Measurements from ENCODE around the gene TMEM164. TPM values are rescaled to one million over a fixed set of nuclear protein-coding genes. Genes with fewer than 3 reads are reported as not detected.

Gene TMEM164
- total RNA-seq, 1 donor from 2014 or later: 14.2 TPM

DNA sequence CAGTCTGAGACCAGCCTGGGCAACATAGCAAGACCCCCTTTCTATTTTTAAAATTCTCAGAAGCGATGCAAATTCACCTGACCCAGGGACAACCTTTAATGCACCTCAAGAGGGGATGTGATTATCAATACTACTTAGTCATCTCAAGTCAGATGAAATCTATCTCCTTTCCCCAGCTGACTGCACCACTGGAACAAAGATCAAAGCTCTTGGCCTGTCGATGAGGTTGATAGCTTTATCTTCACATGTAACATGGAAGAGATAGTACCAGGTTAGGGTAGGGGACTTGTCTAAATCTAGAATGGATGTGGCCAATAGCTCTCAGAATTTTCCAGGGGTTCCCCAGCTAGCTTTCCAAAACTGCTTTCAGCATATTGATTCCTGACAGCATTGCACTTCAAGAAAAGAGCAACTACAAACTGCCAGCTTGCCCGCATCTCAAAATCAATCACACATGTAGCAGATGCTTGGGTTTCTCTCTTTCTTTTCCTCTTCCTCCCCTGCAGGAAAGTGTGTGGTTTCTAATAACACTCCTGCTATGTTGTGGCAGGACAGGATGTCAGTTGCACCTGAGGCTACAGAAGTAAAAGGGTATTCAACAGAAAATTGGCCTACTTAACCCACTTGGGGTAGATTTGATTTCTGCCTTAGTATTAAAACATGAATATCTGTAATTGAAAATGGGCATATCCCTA, 12.2 kb upstream of the TMEM164 start:
- H3K36me3 ChIP-seq (ENCODE audit: control insufficient read depth, insufficient read depth, low read length): no peaks in the 10 kb centered on the region
- TF ChIP-seq, protein P1, sequence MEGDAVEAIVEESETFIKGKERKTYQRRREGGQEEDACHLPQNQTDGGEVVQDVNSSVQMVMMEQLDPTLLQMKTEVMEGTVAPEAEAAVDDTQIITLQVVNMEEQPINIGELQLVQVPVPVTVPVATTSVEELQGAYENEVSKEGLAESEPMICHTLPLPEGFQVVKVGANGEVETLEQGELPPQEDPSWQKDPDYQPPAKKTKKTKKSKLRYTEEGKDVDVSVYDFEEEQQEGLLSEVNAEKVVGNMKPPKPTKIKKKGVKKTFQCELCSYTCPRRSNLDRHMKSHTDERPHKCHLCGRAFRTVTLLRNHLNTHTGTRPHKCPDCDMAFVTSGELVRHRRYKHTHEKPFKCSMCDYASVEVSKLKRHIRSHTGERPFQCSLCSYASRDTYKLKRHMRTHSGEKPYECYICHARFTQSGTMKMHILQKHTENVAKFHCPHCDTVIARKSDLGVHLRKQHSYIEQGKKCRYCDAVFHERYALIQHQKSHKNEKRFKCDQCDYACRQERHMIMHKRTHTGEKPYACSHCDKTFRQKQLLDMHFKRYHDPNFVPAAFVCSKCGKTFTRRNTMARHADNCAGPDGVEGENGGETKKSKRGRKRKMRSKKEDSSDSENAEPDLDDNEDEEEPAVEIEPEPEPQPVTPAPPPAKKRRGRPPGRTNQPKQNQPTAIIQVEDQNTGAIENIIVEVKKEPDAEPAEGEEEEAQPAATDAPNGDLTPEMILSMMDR (IDR thresholded peaks at IDR 0.05; ENCODE audit: insufficient read depth, low read length, poor library complexity, severe bottlenecking): no peak
- DNase-seq (ENCODE audit: low read depth): no peak
- no peaks in the 10 kb centered on the region for H3K27me3 ChIP-seq (ENCODE audit: control insufficient read depth, insufficient read depth, low read length)
- H3K4me3 ChIP-seq (ENCODE audit: low read depth, low read length): no peak overlapping the region

DNA sequence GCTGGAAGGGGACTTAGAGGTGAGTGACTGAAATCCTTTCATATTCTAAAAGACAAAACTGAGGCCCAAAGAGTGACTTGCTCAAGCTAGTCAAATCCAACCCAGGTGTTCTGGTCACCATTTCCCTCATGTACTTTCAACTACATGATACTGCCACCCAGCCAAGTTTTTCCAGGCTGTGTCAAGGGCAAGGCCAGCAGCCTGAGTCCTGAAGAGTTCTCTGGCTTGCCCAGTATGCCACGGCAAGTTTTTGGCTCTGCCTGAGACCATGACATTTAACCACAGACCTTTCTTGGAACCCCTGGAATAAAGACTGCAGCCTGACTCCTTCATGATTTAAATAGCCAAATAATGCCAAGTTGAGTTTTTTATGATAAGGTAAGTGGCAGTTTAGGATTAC, 10.7 kb upstream of the TMEM164 start:
- TF ChIP-seq, protein P1 (IDR thresholded peaks at IDR 0.05; ENCODE audit: insufficient read depth, low read length, poor library complexity, severe bottlenecking): no peak
- Histone ChIP-seq H3K36me3 (ENCODE audit: control insufficient read depth, insufficient read depth, low read length) (no peaks in the 10 kb centered on the region), H3K27me3 (ENCODE audit: control insufficient read depth, insufficient read depth, low read length) (no peaks in the 10 kb centered on the region), H3K4me3 (ENCODE audit: low read depth, low read length) (no peak overlapping the region)
- no peak for DNase-seq (ENCODE audit: low read depth)

GRCh38 chrX:109995155-109995554, 7.8 kb upstream of the TMEM164 start:
- DNase-seq (ENCODE audit: low read depth): no peak
- Histone ChIP-seq H3K36me3 (ENCODE audit: control insufficient read depth, insufficient read depth, low read length) (no peaks in the 10 kb centered on the region), H3K4me3 (ENCODE audit: low read depth, low read length) (no peak overlapping the region), H3K27me3 (ENCODE audit: control insufficient read depth, insufficient read depth, low read length) (no peaks in the 10 kb centered on the region)
- TF ChIP-seq, protein P1 (IDR thresholded peaks at IDR 0.05; ENCODE audit: insufficient read depth, low read length, poor library complexity, severe bottlenecking): no peak

- H3K27me3 ChIP-seq (ENCODE audit: control insufficient read depth, insufficient read depth, low read length): no peaks in the 10 kb centered on the region
- H3K4me3 ChIP-seq (ENCODE audit: low read depth, low read length): no peak overlapping the region
- H3K36me3 ChIP-seq (ENCODE audit: control insufficient read depth, insufficient read depth, low read length): no peaks in the 10 kb centered on the region
- TF ChIP-seq, protein P1 (IDR thresholded peaks at IDR 0.05; ENCODE audit: insufficient read depth, low read length, poor library complexity, severe bottlenecking): no peak
- no peak for DNase-seq (ENCODE audit: low read depth)
Measured at GRCh38 chrX:109997786-109998452, 5.0 kb upstream of the TMEM164 start.

- Histone ChIP-seq H3K27me3 (ENCODE audit: control insufficient read depth, insufficient read depth, low read length) (no peaks in the 10 kb centered on the region), H3K36me3 (ENCODE audit: control insufficient read depth, insufficient read depth, low read length) (no peaks in the 10 kb centered on the region), H3K4me3 (ENCODE audit: low read depth, low read length) (no peak overlapping the region)
- no peak for DNase-seq (ENCODE audit: low read depth)
- TF ChIP-seq, protein P1 (IDR thresholded peaks at IDR 0.05; ENCODE audit: insufficient read depth, low read length, poor library complexity, severe bottlenecking): no peak
Measured at GRCh38 chrX:110000000-110000399, 2.9 kb upstream of the TMEM164 start.
